22Rv1 (cell line): ENCODE measurements around the gene ICAM4.

Source experiments
- H3K27ac ChIP-seq: fragments of 450-650 bp; 2 replicates; pipeline ENCODE4 v1.5.1; 2017
- ZFX ChIP-seq: fragments of 450-650 bp; IDR thresholded peaks from 2 replicates; pipeline ENCODE4 v1.6.1; 2017; ENCODE audit warnings: antibody characterized with exemption, borderline replicate concordance
- TF ChIP-seq, protein P1 (sequence below): fragments of 450-650 bp; IDR thresholded peaks from 2 replicates; pipeline ENCODE4 v1.5.1; 2017; ENCODE audit warnings: mild to moderate bottlenecking

Gene ICAM4

DNA sequence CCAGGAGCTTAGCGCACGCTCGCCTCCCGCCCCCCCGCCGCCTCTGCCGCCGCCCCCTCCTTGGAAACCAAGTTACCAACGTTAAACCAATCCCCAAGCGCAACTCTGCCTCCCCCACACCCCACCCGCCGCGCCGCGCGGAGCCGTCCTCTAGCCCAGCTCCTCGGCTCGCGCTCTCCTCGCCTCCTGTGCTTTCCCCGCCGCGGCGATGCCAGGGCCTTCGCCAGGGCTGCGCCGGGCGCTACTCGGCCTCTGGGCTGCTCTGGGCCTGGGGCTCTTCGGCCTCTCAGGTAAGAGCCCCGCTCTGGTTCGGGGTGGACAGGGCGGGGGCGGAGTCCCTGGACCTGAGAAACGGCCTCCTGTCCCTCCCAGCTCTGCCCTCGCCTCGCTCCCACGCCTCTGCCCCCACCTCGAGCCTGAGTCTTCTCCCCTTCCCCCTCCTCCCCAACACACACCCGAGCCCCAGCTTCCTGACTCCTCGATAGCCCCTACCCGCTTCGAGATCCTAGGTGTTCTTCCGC, 3.1 kb downstream of the ICAM4 start, which contains the start of gene ICAM5:
Gene ICAM5 (plus strand): TSS at position 117 of the 521 bp plus-strand sequence. CDS start 92 bp downstream, at position 209.
- TF ChIP-seq, protein P1, sequence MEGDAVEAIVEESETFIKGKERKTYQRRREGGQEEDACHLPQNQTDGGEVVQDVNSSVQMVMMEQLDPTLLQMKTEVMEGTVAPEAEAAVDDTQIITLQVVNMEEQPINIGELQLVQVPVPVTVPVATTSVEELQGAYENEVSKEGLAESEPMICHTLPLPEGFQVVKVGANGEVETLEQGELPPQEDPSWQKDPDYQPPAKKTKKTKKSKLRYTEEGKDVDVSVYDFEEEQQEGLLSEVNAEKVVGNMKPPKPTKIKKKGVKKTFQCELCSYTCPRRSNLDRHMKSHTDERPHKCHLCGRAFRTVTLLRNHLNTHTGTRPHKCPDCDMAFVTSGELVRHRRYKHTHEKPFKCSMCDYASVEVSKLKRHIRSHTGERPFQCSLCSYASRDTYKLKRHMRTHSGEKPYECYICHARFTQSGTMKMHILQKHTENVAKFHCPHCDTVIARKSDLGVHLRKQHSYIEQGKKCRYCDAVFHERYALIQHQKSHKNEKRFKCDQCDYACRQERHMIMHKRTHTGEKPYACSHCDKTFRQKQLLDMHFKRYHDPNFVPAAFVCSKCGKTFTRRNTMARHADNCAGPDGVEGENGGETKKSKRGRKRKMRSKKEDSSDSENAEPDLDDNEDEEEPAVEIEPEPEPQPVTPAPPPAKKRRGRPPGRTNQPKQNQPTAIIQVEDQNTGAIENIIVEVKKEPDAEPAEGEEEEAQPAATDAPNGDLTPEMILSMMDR = no peak
- no peak for TF ChIP-seq ZFX
- peak within 1 kb of the TSS; percentile 87 for H3K27ac ChIP-seq

DNA sequence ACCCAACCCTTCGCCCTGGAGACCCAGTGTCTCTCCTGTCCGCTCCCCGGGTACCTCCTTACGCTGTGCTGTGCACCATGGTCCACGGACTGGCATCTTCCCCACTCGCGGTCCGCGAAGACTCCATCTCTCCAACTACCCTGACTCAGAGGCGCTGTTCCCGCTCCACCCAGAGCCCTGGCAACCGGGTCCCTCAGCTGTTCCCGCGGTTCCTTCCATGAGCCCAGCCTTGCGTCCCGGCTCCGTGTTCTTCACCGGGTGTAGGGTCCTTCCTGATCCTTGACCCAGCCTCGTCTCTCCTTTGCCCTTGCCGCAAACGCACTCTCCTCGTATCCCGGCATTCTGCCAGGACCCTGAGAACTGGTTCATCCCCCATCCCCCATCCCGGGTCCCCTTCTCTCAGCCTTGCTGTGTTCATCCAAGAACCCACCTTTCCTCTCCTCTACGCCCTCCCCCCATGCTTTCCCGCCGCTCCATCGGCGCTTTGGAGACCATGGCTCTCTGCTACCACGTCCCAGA, 3.7 kb downstream of the ICAM4 start:
- no peak for TF ChIP-seq ZFX
- TF ChIP-seq, protein P1 = no peak
- peak overlapping the region; percentile 87 for H3K27ac ChIP-seq

DNA sequence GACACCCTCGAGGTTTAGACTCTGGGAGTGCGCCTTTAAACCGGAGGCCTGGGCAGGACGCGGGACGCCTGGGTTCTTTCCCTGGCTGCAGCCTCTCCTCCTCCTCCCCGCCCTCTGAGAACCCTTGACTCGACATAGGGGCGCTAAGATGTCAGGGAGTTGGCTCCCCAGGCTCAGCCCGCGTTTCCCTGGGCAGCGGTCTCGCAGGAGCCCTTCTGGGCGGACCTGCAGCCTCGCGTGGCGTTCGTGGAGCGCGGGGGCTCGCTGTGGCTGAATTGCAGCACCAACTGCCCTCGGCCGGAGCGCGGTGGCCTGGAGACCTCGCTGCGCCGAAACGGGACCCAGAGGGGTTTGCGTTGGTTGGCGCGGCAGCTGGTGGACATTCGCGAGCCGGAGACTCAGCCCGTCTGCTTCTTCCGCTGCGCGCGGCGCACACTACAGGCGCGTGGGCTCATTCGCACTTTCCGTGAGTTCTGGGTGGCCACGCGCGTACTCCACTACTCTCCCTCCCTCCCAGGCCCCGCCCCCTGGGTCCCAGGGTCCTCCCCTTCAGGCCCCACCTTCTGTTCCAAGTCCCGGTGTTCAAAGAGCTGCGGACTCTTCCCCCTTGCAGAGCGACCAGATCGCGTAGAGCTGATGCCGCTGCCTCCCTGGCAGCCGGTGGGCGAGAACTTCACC, 4.3 kb downstream of the ICAM4 start:
- TF ChIP-seq, protein P1 = no peak
- no peak for TF ChIP-seq ZFX
- H3K27ac ChIP-seq = peak overlapping the region; percentile 87

DNA sequence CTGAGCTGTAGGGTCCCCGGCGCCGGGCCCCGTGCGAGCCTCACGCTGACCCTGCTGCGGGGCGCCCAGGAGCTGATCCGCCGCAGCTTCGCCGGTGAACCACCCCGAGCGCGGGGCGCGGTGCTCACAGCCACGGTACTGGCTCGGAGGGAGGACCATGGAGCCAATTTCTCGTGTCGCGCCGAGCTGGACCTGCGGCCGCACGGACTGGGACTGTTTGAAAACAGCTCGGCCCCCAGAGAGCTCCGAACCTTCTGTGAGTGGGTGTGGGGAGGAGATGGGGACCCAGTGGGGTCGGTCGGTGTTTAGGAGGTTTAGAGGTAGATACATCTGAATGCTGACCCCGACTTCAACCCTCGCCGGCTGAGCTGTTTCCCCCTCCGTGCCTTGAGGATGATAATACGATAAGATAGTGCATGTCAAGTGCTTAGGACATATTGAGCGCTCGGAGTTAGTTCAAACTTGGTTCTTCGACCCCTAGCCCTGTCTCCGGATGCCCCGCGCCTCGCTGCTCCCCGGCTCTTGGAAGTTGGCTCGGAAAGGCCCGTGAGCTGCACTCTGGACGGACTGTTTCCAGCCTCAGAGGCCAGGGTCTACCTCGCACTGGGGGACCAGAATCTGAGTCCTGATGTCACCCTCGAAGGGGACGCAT, 4.9 kb downstream of the ICAM4 start:
- H3K27ac ChIP-seq = peak overlapping the region; percentile 87
- TF ChIP-seq, protein P1 = no peak
- TF ChIP-seq ZFX = no peak

DNA sequence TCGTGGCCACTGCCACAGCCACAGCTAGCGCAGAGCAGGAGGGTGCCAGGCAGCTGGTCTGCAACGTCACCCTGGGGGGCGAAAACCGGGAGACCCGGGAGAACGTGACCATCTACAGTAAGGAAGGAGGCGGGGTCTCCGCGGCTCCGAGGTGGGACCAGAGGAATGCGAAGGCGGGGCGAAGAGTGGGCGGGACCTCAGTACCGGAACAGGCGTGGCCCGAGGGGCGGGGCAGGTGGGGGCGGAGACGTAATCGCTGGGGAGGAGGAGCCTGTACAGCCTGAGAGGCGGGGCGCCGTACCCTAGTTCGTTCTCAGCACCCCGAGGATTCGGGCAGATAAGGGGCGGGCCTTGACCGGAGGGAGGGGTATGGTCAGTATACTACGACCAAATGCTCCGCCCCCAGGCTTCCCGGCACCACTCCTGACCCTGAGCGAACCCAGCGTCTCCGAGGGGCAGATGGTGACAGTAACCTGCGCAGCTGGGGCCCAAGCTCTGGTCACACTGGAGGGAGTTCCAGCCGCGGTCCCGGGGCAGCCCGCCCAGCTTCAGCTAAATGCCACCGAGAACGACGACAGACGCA, 5.5 kb downstream of the ICAM4 start:
- TF ChIP-seq, protein P1 = no peak
- no peak for TF ChIP-seq ZFX
- peak overlapping the region; percentile 87 for H3K27ac ChIP-seq

DNA sequence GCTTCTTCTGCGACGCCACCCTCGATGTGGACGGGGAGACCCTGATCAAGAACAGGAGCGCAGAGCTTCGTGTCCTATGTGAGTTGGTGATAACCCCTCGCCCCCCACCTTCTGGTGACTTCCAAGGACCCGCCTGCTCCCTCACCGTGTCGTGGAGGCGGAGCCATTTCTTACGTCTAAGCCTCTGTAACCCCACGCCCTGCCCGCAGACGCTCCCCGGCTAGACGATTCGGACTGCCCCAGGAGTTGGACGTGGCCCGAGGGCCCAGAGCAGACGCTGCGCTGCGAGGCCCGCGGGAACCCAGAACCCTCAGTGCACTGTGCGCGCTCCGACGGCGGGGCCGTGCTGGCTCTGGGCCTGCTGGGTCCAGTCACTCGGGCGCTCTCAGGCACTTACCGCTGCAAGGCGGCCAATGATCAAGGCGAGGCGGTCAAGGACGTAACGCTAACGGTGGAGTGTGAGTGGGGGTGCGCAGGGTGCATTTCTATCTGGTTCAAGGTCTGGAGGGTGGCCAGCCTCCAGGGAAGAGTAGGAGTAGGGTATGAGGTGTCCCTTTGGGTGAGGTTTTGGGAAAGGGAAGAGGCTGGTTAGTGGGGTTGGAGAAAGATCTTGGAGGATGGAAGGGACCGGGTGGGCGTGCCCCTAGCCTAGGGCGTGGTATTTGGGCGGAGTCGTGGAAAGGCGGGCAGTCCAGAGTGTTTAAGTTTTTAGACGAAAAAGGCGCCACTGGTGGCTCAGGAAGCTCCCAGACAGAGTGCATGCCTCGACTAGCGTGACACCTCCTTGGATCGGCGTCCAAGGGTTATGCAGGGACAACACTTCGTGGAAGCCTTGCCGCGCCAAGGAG, 6.3 kb downstream of the ICAM4 start:
- TF ChIP-seq, protein P1 = no peak
- no peak for TF ChIP-seq ZFX
- H3K27ac ChIP-seq = no peak overlapping the region
